ENCODE data around the gene CRYBG1. TPM values are rescaled to one million over a fixed set of nuclear protein-coding genes. Genes with fewer than 3 reads are reported as not detected.

The CRYBG1 gene
- total RNA-seq, 1 donor from 2014 or later: 24.9 TPM

GRCh38 chr6:106614166-106614565 is 253.6 kb downstream of the CRYBG1 start:
- intact Hi-C loops (cut with DNase I): no loop called here
- no peak for ATAC-seq
- no peak for DNase-seq

GRCh38 chr6:106614592-106615257 is 254.2 kb downstream of the CRYBG1 start:
- Histone ChIP-seq H3K27me3 (no peaks in the 10 kb centered on the region), H3K9me3 (no peaks in the 10 kb centered on the region), H3K4me1 (no peaks in the 10 kb centered on the region), H3K36me3 (no peaks in the 10 kb centered on the region), H3K27ac (no peak overlapping the region), H3K4me3 (no peak overlapping the region)
- intact Hi-C loops (cut with DNase I): no loop called here
- TF ChIP-seq CTCF (IDR thresholded peaks at IDR 0.05): no peak
- ATAC-seq (no peak), DNase-seq (no peak)

More at GRCh38 chr6:106614166-106614565, 253.6 kb downstream of the CRYBG1 start:
- Histone ChIP-seq H3K9me3 (no peaks in the 10 kb centered on the region), H3K27me3 (no peaks in the 10 kb centered on the region), H3K4me1 (no peaks in the 10 kb centered on the region), H3K36me3 (no peaks in the 10 kb centered on the region), H3K4me3 (no peak overlapping the region), H3K27ac (no peak overlapping the region)
- no peak for TF ChIP-seq CTCF (IDR thresholded peaks at IDR 0.05)

- ATAC-seq (no peak), DNase-seq (no peak)
- H3K4me3 ChIP-seq: no peak overlapping the region
- H3K4me1 ChIP-seq: no peaks in the 10 kb centered on the region
- no peaks in the 10 kb centered on the region for H3K27me3 ChIP-seq
- H3K27ac ChIP-seq: no peak overlapping the region
- intact Hi-C loops (cut with DNase I): no loop called here
- TF ChIP-seq CTCF (IDR thresholded peaks at IDR 0.05): no peak
- H3K9me3 ChIP-seq: no peaks in the 10 kb centered on the region
- no peaks in the 10 kb centered on the region for H3K36me3 ChIP-seq
These were observed 256.8 kb downstream of the CRYBG1 start for GRCh38 chr6:106617302-106617701.

- no peak for ATAC-seq
- no peak overlapping the region for H3K27ac ChIP-seq
- no peaks in the 10 kb centered on the region for H3K36me3 ChIP-seq
- no peak for DNase-seq
- H3K9me3 ChIP-seq: no peaks in the 10 kb centered on the region
- no peaks in the 10 kb centered on the region for H3K27me3 ChIP-seq
- no peaks in the 10 kb centered on the region for H3K4me1 ChIP-seq
- intact Hi-C loops (cut with DNase I): no loop called here
- TF ChIP-seq CTCF (IDR thresholded peaks at IDR 0.05): no peak
- H3K4me3 ChIP-seq: no peak overlapping the region
These were observed 257.3 kb downstream of the CRYBG1 start for GRCh38 chr6:106617857-106618256.

GRCh38 chr6:106618324-106618723 is 257.8 kb downstream of the CRYBG1 start:
- Histone ChIP-seq H3K36me3 (no peaks in the 10 kb centered on the region), H3K4me1 (no peaks in the 10 kb centered on the region), H3K27me3 (no peaks in the 10 kb centered on the region), H3K27ac (no peak overlapping the region), H3K4me3 (no peak overlapping the region), H3K9me3 (no peaks in the 10 kb centered on the region)
- ATAC-seq (no peak), DNase-seq (no peak)
- intact Hi-C loops (cut with DNase I): no loop called here
- no peak for TF ChIP-seq CTCF (IDR thresholded peaks at IDR 0.05)

GRCh38 chr6:106619223-106619622 is 258.7 kb downstream of the CRYBG1 start:
- ATAC-seq (no peak), DNase-seq (no peak)
- Histone ChIP-seq H3K27ac (no peak overlapping the region), H3K4me1 (no peaks in the 10 kb centered on the region), H3K4me3 (no peak overlapping the region), H3K36me3 (no peaks in the 10 kb centered on the region), H3K27me3 (no peaks in the 10 kb centered on the region), H3K9me3 (no peaks in the 10 kb centered on the region)
- TF ChIP-seq CTCF (IDR thresholded peaks at IDR 0.05): no peak
- intact Hi-C loops (cut with DNase I): no loop called here

All from upper lobe of right lung (tissue), 1 donor.